ENCODE data around the gene VWA7.
A peak's percentile ranks its signal among the peaks of the same experiment; 100 is the strongest.

The VWA7 gene

GRCh38 chr6:31762356-31762755, 14.8 kb downstream of the VWA7 start, which contains the start of gene SAPCD1:
TSS of gene SAPCD1 (plus strand) at chr6:31762656. CDS start at chr6:31763055, 399 bp downstream.
- H3K4me3 ChIP-seq (ENCODE audit: low read length), result no peak within 1 kb of the TSS
- H3K4me1 ChIP-seq (ENCODE audit: control insufficient read depth, insufficient read depth, low read length), result no peaks in the 10 kb centered on the region
- H3K9me3 ChIP-seq (ENCODE audit: control insufficient read depth, low read length), result no peaks in the 10 kb centered on the region
- DNase-seq (ENCODE audit: low read depth), result no peak
- H3K36me3 ChIP-seq (ENCODE audit: control insufficient read depth, insufficient read depth, low read length, severe bottlenecking), result no peaks in the 10 kb centered on the region
- peaks cover 7% of the 10 kb centered on the region for H3K27me3 ChIP-seq (replicated peaks; ENCODE audit: control insufficient read depth, insufficient read depth, low read length)
- no peak within 1 kb of the TSS for H3K9ac ChIP-seq (ENCODE audit: low read length)

- Histone ChIP-seq H3K4me1 (ENCODE audit: control insufficient read depth, insufficient read depth, low read length) (no peaks in the 10 kb centered on the region), H3K4me3 (ENCODE audit: low read length) (no peak overlapping the region), H3K9ac (ENCODE audit: low read length) (no peak overlapping the region), H3K36me3 (ENCODE audit: control insufficient read depth, insufficient read depth, low read length, severe bottlenecking) (no peaks in the 10 kb centered on the region), H3K9me3 (ENCODE audit: control insufficient read depth, low read length) (no peaks in the 10 kb centered on the region), H3K27me3 (replicated peaks; ENCODE audit: control insufficient read depth, insufficient read depth, low read length) (peaks cover 4% of the 10 kb centered on the region)
- DNase-seq (ENCODE audit: low read depth), result no peak
Measured at GRCh38 chr6:31761343-31761742, 15.8 kb downstream of the VWA7 start.

- Histone ChIP-seq H3K9ac (ENCODE audit: low read length) (no peak overlapping the region), H3K9me3 (ENCODE audit: control insufficient read depth, low read length) (no peaks in the 10 kb centered on the region), H3K36me3 (ENCODE audit: control insufficient read depth, insufficient read depth, low read length, severe bottlenecking) (no peaks in the 10 kb centered on the region), H3K4me1 (ENCODE audit: control insufficient read depth, insufficient read depth, low read length) (no peaks in the 10 kb centered on the region), H3K27me3 (replicated peaks; ENCODE audit: control insufficient read depth, insufficient read depth, low read length) (peaks cover under 1% of the 10 kb centered on the region), H3K4me3 (ENCODE audit: low read length) (no peak overlapping the region)
- DNase-seq (ENCODE audit: low read depth), result no peak
Measured at GRCh38 chr6:31760790-31761189, 16.3 kb downstream of the VWA7 start.

- Histone ChIP-seq H3K27me3 (replicated peaks; ENCODE audit: control insufficient read depth, insufficient read depth, low read length) (no peaks in the 10 kb centered on the region), H3K4me3 (ENCODE audit: low read length) (no peak overlapping the region), H3K9ac (ENCODE audit: low read length) (no peak overlapping the region), H3K9me3 (ENCODE audit: control insufficient read depth, low read length) (no peaks in the 10 kb centered on the region), H3K4me1 (ENCODE audit: control insufficient read depth, insufficient read depth, low read length) (no peaks in the 10 kb centered on the region), H3K36me3 (ENCODE audit: control insufficient read depth, insufficient read depth, low read length, severe bottlenecking) (no peaks in the 10 kb centered on the region)
- DNase-seq (ENCODE audit: low read depth), result no peak
Measured at GRCh38 chr6:31758281-31758680, 18.8 kb downstream of the VWA7 start.

- DNase-seq (ENCODE audit: low read depth), result peak; percentile 53
- Histone ChIP-seq H3K4me1 (ENCODE audit: control insufficient read depth, insufficient read depth, low read length) (peaks cover 7% of the 10 kb centered on the region), H3K27me3 (replicated peaks; ENCODE audit: control insufficient read depth, insufficient read depth, low read length) (no peaks in the 10 kb centered on the region), H3K36me3 (ENCODE audit: control insufficient read depth, insufficient read depth, low read length, severe bottlenecking) (no peaks in the 10 kb centered on the region), H3K9me3 (ENCODE audit: control insufficient read depth, low read length) (no peaks in the 10 kb centered on the region), H3K4me3 (ENCODE audit: low read length) (no peak overlapping the region), H3K9ac (ENCODE audit: low read length) (no peak overlapping the region)
Measured at GRCh38 chr6:31752739-31753319, 24.3 kb downstream of the VWA7 start.

GRCh38 chr6:31750411-31751022, 26.6 kb downstream of the VWA7 start:
- no peak overlapping the region for H3K9ac ChIP-seq (ENCODE audit: low read length)
- H3K4me1 ChIP-seq (ENCODE audit: control insufficient read depth, insufficient read depth, low read length), result peaks cover 15% of the 10 kb centered on the region
- H3K9me3 ChIP-seq (ENCODE audit: control insufficient read depth, low read length), result no peaks in the 10 kb centered on the region
- no peaks in the 10 kb centered on the region for H3K27me3 ChIP-seq (replicated peaks; ENCODE audit: control insufficient read depth, insufficient read depth, low read length)
- DNase-seq (ENCODE audit: low read depth), result no peak
- H3K4me3 ChIP-seq (ENCODE audit: low read length), result no peak overlapping the region
- H3K36me3 ChIP-seq (ENCODE audit: control insufficient read depth, insufficient read depth, low read length, severe bottlenecking), result no peaks in the 10 kb centered on the region

GRCh38 chr6:31749301-31750036, 27.7 kb downstream of the VWA7 start:
- peaks cover 15% of the 10 kb centered on the region for H3K4me1 ChIP-seq (ENCODE audit: control insufficient read depth, insufficient read depth, low read length)
- no peaks in the 10 kb centered on the region for H3K9me3 ChIP-seq (ENCODE audit: control insufficient read depth, low read length)
- H3K9ac ChIP-seq (ENCODE audit: low read length), result no peak overlapping the region
- H3K4me3 ChIP-seq (ENCODE audit: low read length), result no peak overlapping the region
- no peaks in the 10 kb centered on the region for H3K36me3 ChIP-seq (ENCODE audit: control insufficient read depth, insufficient read depth, low read length, severe bottlenecking)
- DNase-seq (ENCODE audit: low read depth), result no peak
- H3K27me3 ChIP-seq (replicated peaks; ENCODE audit: control insufficient read depth, insufficient read depth, low read length), result no peaks in the 10 kb centered on the region

GRCh38 chr6:31744422-31744821, 32.7 kb downstream of the VWA7 start:
- Histone ChIP-seq H3K36me3 (ENCODE audit: control insufficient read depth, insufficient read depth, low read length, severe bottlenecking) (no peaks in the 10 kb centered on the region), H3K9me3 (ENCODE audit: control insufficient read depth, low read length) (no peaks in the 10 kb centered on the region), H3K4me1 (ENCODE audit: control insufficient read depth, insufficient read depth, low read length) (peaks cover 19% of the 10 kb centered on the region), H3K4me3 (ENCODE audit: low read length) (no peak overlapping the region), H3K9ac (ENCODE audit: low read length) (no peak overlapping the region), H3K27me3 (replicated peaks; ENCODE audit: control insufficient read depth, insufficient read depth, low read length) (no peaks in the 10 kb centered on the region)
- DNase-seq (ENCODE audit: low read depth), result no peak

GRCh38 chr6:31742894-31743293, 34.2 kb downstream of the VWA7 start:
- no peaks in the 10 kb centered on the region for H3K36me3 ChIP-seq (ENCODE audit: control insufficient read depth, insufficient read depth, low read length, severe bottlenecking)
- peaks cover 31% of the 10 kb centered on the region for H3K4me1 ChIP-seq (ENCODE audit: control insufficient read depth, insufficient read depth, low read length)
- no peaks in the 10 kb centered on the region for H3K9me3 ChIP-seq (ENCODE audit: control insufficient read depth, low read length)
- DNase-seq (ENCODE audit: low read depth), result no peak
- no peak overlapping the region for H3K9ac ChIP-seq (ENCODE audit: low read length)
- H3K4me3 ChIP-seq (ENCODE audit: low read length), result no peak overlapping the region
- H3K27me3 ChIP-seq (replicated peaks; ENCODE audit: control insufficient read depth, insufficient read depth, low read length), result no peaks in the 10 kb centered on the region

GRCh38 chr6:31741815-31742214, 35.3 kb downstream of the VWA7 start:
- DNase-seq (ENCODE audit: low read depth), result no peak
- Histone ChIP-seq H3K27me3 (replicated peaks; ENCODE audit: control insufficient read depth, insufficient read depth, low read length) (no peaks in the 10 kb centered on the region), H3K4me3 (ENCODE audit: low read length) (no peak overlapping the region), H3K9ac (ENCODE audit: low read length) (no peak overlapping the region), H3K9me3 (ENCODE audit: control insufficient read depth, low read length) (no peaks in the 10 kb centered on the region), H3K4me1 (ENCODE audit: control insufficient read depth, insufficient read depth, low read length) (peaks cover 34% of the 10 kb centered on the region), H3K36me3 (ENCODE audit: control insufficient read depth, insufficient read depth, low read length, severe bottlenecking) (no peaks in the 10 kb centered on the region)

- H3K9me3 ChIP-seq (ENCODE audit: control insufficient read depth, low read length), result no peaks in the 10 kb centered on the region
Measured at GRCh38 chr6:31740397-31741223, 36.5 kb downstream of the VWA7 start.

More at GRCh38 chr6:31740397-31741223, 36.5 kb downstream of the VWA7 start:
- Histone ChIP-seq H3K9ac (ENCODE audit: low read length) (peak overlapping the region; percentile 84), H3K4me3 (ENCODE audit: low read length) (peak overlapping the region; percentile 91), H3K4me1 (ENCODE audit: control insufficient read depth, insufficient read depth, low read length) (peaks cover 38% of the 10 kb centered on the region), H3K27me3 (replicated peaks; ENCODE audit: control insufficient read depth, insufficient read depth, low read length) (no peaks in the 10 kb centered on the region), H3K36me3 (ENCODE audit: control insufficient read depth, insufficient read depth, low read length, severe bottlenecking) (no peaks in the 10 kb centered on the region)
- DNase-seq (ENCODE audit: low read depth), result no peak
